Endothelial cell of umbilical vein (primary cell): ENCODE results near the gene ITGAX. TPM values are rescaled to one million over a fixed set of nuclear protein-coding genes. Genes with fewer than 3 reads are reported as not detected.

Experiments
- BruUV-seq: library from RNA; stranded (reverse); fragments of 400-500 nt; replicated peaks from 2 replicates; lab custom pipeline; 2021; lab: Mats Ljungman, UMichigan
- CTCF ChIA-PET: fragments of 300-600, 350-600 bp; sonication (Branson Sonifier 250); formaldehyde crosslinking; loops from one replicate; lab custom pipeline; 2021; ENCODE audit warnings: antibody characterized with exemption, inconsistent platforms; lab: Charles Lee
- POLR2A ChIA-PET: fragments of 300-600, 350-600 bp; sonication (Branson Sonifier 250); formaldehyde crosslinking; loops from one replicate; lab custom pipeline; 2021; ENCODE audit warnings: antibody characterized with exemption, inconsistent platforms; lab: Charles Lee
- DNase-seq: peaks from one replicate; pipeline ENCODE4 v3.0.0-alpha.2; 2011; ENCODE audit warnings: low read depth, low spot score
- FAIRE-seq: peaks from 2 replicates; lab custom pipeline; 2011; peaks lifted over from hg19 to GRCh38; lab: Jason Lieb, UNC
- H2AFZ ChIP-seq: 2 replicates; pipeline ENCODE4 v1.6.0; 2012; ENCODE audit warnings: low read depth, low read length, control low read depth, inconsistent platforms
- H3K27ac ChIP-seq: 2 replicates; pipeline ENCODE4 v1.5.1; 2011; ENCODE audit warnings: low read depth, mild to moderate bottlenecking, control low read depth, low read length, moderate library complexity; ENCODE audit not compliant: insufficient read depth
- H3K27me3 ChIP-seq, 2 experiments: 2 replicates each; pipeline versions ENCODE4 v1.6.0 to v1.6.1; 2011; ENCODE audit warnings: low read length in 2 of 2, mixed read lengths in 1 of 2; ENCODE audit not compliant: control insufficient read depth in 2 of 2, insufficient read depth in 2 of 2
- H3K36me3 ChIP-seq, 2 experiments: 2 replicates in 1 of 2; 3 replicates in 1 of 2; pipeline ENCODE4 v1.5.1; 2011; ENCODE audit warnings: low read length in 2 of 2, mild to moderate bottlenecking in 1 of 2, moderate library complexity in 1 of 2; ENCODE audit not compliant: control insufficient read depth in 2 of 2, insufficient read depth in 2 of 2; ENCODE audit errors: extremely low read depth in 1 of 2
- H3K4me1 ChIP-seq: 3 replicates; pipeline ENCODE4 v1.5.1; 2011; ENCODE audit warnings: mild to moderate bottlenecking, low read length; ENCODE audit not compliant: control insufficient read depth, insufficient read depth; ENCODE audit errors: extremely low read depth
- H3K4me2 ChIP-seq: 2 replicates; pipeline ENCODE4 v1.6.1; 2011; ENCODE audit warnings: low read length, control low read depth, mixed read lengths; ENCODE audit not compliant: insufficient read depth
- H3K4me3 ChIP-seq, 3 experiments: fragments of 200-600 bp in 1 of 3; sonication (generic), shearing (Covaris generic) in 1 of 3; replicated peaks in 1 of 3; 2 replicates each; pipeline ENCODE4 v1.5.1; 2011 to 2016; ENCODE audit warnings: control low read depth in 3 of 3, low read length in 3 of 3, mild to moderate bottlenecking in 2 of 3, inconsistent platforms in 1 of 3, low read depth in 1 of 3, moderate library complexity in 1 of 3; ENCODE audit not compliant: insufficient read depth in 1 of 3
- H3K79me2 ChIP-seq: 2 replicates; pipeline ENCODE4 v1.6.0; 2012; ENCODE audit warnings: low read length, inconsistent platforms; ENCODE audit not compliant: control insufficient read depth, insufficient read depth
- H3K9ac ChIP-seq: replicated peaks from 2 replicates; pipeline ENCODE3; 2011; ENCODE audit warnings: low read length, control low read depth; ENCODE audit not compliant: insufficient read depth; ENCODE audit errors: extremely low read depth
- H3K9me1 ChIP-seq: replicated peaks from 3 replicates; pipeline ENCODE4 v1.6.0; 2011; ENCODE audit warnings: mild to moderate bottlenecking, low read length; ENCODE audit not compliant: control insufficient read depth, insufficient read depth; ENCODE audit errors: extremely low read depth
- H3K9me3 ChIP-seq: replicated peaks from 2 replicates; pipeline ENCODE4 v1.5.1; 2012; ENCODE audit warnings: low read length, inconsistent platforms; ENCODE audit not compliant: control insufficient read depth, insufficient read depth
- H4K20me1 ChIP-seq: replicated peaks from 2 replicates; pipeline ENCODE3; 2011; ENCODE audit warnings: mild to moderate bottlenecking, low read length; ENCODE audit not compliant: control insufficient read depth, insufficient read depth; ENCODE audit errors: extremely low read depth
- CTCF ChIP-seq, 2 donors: IDR thresholded peaks; 1 replicate in 1 of 2; 2 replicates in 1 of 2; pipeline ENCODE4 v1.5.1; 2011; ENCODE audit warnings: low read length in 2 of 2, mild to moderate bottlenecking in 2 of 2, moderate library complexity in 2 of 2, control low read depth in 1 of 2, inconsistent platforms in 1 of 2, low read depth in 1 of 2; ENCODE audit not compliant: insufficient read depth in 1 of 2; ENCODE audit errors: extremely low read depth in 1 of 2
- EZH2 ChIP-seq: IDR thresholded peaks from 2 replicates; pipeline ENCODE4 v1.6.1; 2012; ENCODE audit warnings: borderline replicate concordance, low read depth, mild to moderate bottlenecking, moderate library complexity, low read length, inconsistent platforms; ENCODE audit not compliant: severe bottlenecking
- FOS ChIP-seq: IDR thresholded peaks from 2 replicates; pipeline ENCODE4 v1.6.1; 2011; ENCODE audit warnings: mild to moderate bottlenecking, low read length, moderate library complexity, borderline replicate concordance; ENCODE audit not compliant: insufficient read depth
- GATA2 ChIP-seq: IDR thresholded peaks from 2 replicates; pipeline ENCODE4 v1.7.0; 2011; ENCODE audit warnings: low read depth, mild to moderate bottlenecking, moderate library complexity, mixed read lengths, low read length; ENCODE audit not compliant: insufficient read length, insufficient read depth
- JUN ChIP-seq: IDR thresholded peaks from 2 replicates; pipeline ENCODE4 v1.6.1; 2011; ENCODE audit warnings: borderline replicate concordance, low read depth; ENCODE audit not compliant: insufficient read length, insufficient read depth
- MAX ChIP-seq: IDR thresholded peaks from 2 replicates; pipeline ENCODE4 v1.6.1; 2011; ENCODE audit not compliant: insufficient read depth, insufficient read length
- MYC ChIP-seq: IDR thresholded peaks from one replicate; pipeline ENCODE4 v1.6.1; 2011; ENCODE audit warnings: mild to moderate bottlenecking, low read depth, low read length
- POLR2A ChIP-seq: IDR thresholded peaks from 2 replicates; pipeline ENCODE4 v1.6.1; 2012; ENCODE audit warnings: low read depth, mild to moderate bottlenecking, control low read depth, low read length
- POLR2AphosphoS5 ChIP-seq: IDR thresholded peaks from 2 replicates; pipeline ENCODE4 v1.6.1; 2012; ENCODE audit warnings: low read depth, mild to moderate bottlenecking, control low read depth, low read length, moderate library complexity; ENCODE audit not compliant: insufficient read depth
- dilution Hi-C: fragments of 300-500 bp; cut with MboI; formaldehyde crosslinking; loops from one replicate; pipeline ENCODE4 v1.15.0; 2019; ENCODE audit warnings: low sequenced_read_pairs; ENCODE audit not compliant: extremely low pct_ligation_motif_present
- intact Hi-C: fragments of 100-400 bp; cut with micrococcal nuclease; formaldehyde crosslinking; loops from one replicate; pipeline ENCODE4 v1.10.0; 2022
- polyA plus RNA-seq, 4 experiments: library from polyadenylated mRNA; depleted of rRNA in 3 of 4; stranded (reverse) in 3 of 4; unstranded in 1 of 4; fragments of >200 nt; gene quantifications; 2 replicates each; pipeline versions ENCODE4 v1.2.1 to v1.2.3, GENCODE V29; 2011 to 2012; ENCODE audit warnings: missing spikeins in 1 of 4
- total RNA-seq: library from RNA; stranded (reverse); gene quantifications from 2 replicates; pipeline ENCODE4 v1.2.3, GENCODE V29; 2021

ITGAX gene
- total and polyA plus RNA-seq, 2 donors (not counting 3 experiments of a cell fraction or from before 2014, with no cell fraction given) = 0.18 to 1.4 TPM

DNA sequence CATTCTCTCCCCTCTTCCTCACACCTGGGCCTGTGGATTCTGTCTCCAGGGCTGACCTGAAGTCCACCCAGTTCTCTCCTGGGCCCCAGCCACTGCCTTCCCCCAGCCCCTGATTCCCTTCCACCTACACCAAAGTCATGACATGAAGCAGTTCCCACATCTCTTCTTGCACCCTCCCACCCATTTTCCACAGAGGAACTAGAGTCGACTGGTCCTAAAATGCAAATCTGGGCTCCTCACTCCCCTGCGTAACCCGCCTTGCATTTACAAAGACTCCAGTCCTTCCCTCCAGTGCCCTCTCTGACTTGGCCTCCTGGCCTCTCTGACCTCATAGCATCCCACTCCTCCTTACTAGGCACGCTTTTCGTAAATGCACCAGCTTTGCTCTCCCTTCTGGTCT lies 58.4 kb downstream of the ITGAX start:
- CTCF ChIA-PET = no interaction called here
- no peak for TF ChIP-seq GATA2
- TF ChIP-seq JUN = no peak
- no peak for TF ChIP-seq POLR2A
- no peak for TF ChIP-seq EZH2
- TF ChIP-seq MYC = no peak
- TF ChIP-seq MAX = no peak
- no peak for TF ChIP-seq CTCF (IDR thresholded peaks at IDR 0.05; ENCODE audit: extremely low read depth in 1 of 2, insufficient read depth in 1 of 2, low read depth in 1 of 2, low read length in 2 of 2)
- TF ChIP-seq FOS = no peak
- TF ChIP-seq POLR2AphosphoS5 = no peak

More for the DNA sequence above, 58.4 kb downstream of the ITGAX start:
- H3K4me3 ChIP-seq = no peak overlapping the region
- FAIRE-seq (no peak), DNase-seq (no peak)
- no peaks in the 10 kb centered on the region for H3K79me2 ChIP-seq
- intact Hi-C loops = no loop called here
- no peak overlapping the region for H2AFZ ChIP-seq
- POLR2A ChIA-PET = no interaction called here
- no TSS peak for BruUV-seq
- H3K9ac ChIP-seq = no peak overlapping the region
- H3K27ac ChIP-seq = no peak overlapping the region
- H3K27me3 ChIP-seq = no peaks in the 10 kb centered on the region
- no peaks in the 10 kb centered on the region for H3K9me3 ChIP-seq
- H3K4me1 ChIP-seq = no peaks in the 10 kb centered on the region
- H3K4me2 ChIP-seq = no peak overlapping the region
- no peaks in the 10 kb centered on the region for H3K36me3 ChIP-seq
- dilution Hi-C loops = no loop called here
- H3K9me1 ChIP-seq = no peaks in the 10 kb centered on the region
- H4K20me1 ChIP-seq = no peaks in the 10 kb centered on the region
